Placental pericyte (primary cell): ENCODE results near the gene CCND1. TPM values are rescaled to one million over a fixed set of nuclear protein-coding genes. Genes with fewer than 3 reads are reported as not detected.

Source experiments
- total RNA-seq: library from RNA; depleted of rRNA; stranded (reverse); fragments of >200 nt; gene quantifications from 2 replicates; pipeline ENCODE4 v1.2.3, GENCODE V29; 2012

The CCND1 gene
- 247 and 2,138 TPM in 2 replicates for total RNA-seq

DNA sequence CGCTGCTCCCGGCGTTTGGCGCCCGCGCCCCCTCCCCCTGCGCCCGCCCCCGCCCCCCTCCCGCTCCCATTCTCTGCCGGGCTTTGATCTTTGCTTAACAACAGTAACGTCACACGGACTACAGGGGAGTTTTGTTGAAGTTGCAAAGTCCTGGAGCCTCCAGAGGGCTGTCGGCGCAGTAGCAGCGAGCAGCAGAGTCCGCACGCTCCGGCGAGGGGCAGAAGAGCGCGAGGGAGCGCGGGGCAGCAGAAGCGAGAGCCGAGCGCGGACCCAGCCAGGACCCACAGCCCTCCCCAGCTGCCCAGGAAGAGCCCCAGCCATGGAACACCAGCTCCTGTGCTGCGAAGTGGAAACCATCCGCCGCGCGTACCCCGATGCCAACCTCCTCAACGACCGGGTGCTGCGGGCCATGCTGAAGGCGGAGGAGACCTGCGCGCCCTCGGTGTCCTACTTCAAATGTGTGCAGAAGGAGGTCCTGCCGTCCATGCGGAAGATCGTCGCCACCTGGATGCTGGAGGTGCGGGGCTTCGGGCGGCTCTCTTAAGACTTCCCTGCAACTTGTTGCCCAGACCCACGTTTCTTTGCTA is at the start of gene CCND1:
Gene CCND1 (plus strand): TSS at position 162 of the 587 bp plus-strand sequence. CDS start 158 bp downstream, at position 320.

DNA sequence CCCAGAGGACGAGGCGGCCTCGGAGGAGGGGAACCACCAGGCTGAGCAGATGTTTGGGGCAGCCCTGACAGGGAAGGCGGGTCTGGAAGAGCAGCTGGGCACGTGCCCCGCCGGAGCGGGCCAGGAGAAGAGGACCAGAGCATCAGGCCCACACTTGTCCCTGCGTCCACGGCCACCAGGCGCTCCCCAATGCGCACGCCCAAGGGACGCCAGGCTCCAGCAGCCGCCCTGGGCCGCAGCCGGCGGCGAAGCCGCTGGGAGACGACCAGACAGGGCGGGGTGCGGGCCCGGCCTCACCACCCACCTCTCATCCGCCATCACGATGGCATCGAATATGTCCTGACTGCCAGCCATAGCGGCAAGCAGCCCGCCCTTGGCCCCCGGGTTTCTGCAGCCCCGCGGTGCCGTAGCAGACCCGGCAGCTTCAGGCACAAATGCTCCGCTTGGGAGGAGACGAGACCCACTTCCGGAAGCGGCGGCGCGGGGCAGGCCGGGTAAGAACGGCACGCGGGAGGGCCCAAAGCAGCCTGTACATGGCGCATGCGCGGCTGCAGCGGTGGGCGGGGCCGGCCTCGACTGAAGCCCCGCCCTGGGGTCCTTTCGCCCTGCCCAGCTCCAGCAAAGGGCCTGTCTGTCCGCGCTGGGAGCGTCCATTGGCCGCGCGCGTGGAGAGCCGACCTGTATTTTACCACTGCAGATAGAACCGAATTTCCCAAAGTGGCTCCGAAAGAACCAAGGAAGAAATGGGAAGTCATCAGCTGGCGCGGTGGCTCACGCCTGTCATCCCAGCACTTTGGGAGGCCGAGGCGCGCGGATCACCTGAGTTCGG is 34.1 kb downstream of the CCND1 start, which contains the start of gene LTO1:
Gene LTO1 (minus strand): TSS at position 468 of the 829 bp plus-strand sequence. CDS start 114 bp downstream, at position 354.

Other genes with a start within 250 kb of the CCND1 start
- not detected in 2 replicates for gene LINC01488, start 159.5 kb upstream of the CCND1 start, total RNA-seq
- 23.6 and 32.6 TPM in 2 replicates for gene LTO1, start 34.2 kb downstream of the CCND1 start, total RNA-seq
- gene FGF19, start 62.9 kb downstream of the CCND1 start, total RNA-seq, result not detected in 2 replicates
- not detected in 2 replicates for gene FGF4, start 134.2 kb downstream of the CCND1 start, total RNA-seq
- not detected in 2 replicates for gene FGF3, start 178.3 kb downstream of the CCND1 start, total RNA-seq